ENCODE measurements around the gene WNT8A. TPM values are rescaled to one million over a fixed set of nuclear protein-coding genes. Genes with fewer than 3 reads are reported as not detected.
"Not testable (repeated sequence)": the region's sequence is repeated elsewhere in the genome, so short reads cannot be mapped to it uniquely, and the experiment has no call there.

Gene WNT8A
- total RNA-seq, 1 experiment from 2014 or later: not detected

- H3K36me3 ChIP-seq (ENCODE audit: control insufficient read depth, insufficient read depth, low read length); H3K4me3 ChIP-seq (ENCODE audit: low read depth in 2 of 2, low read length in 2 of 2); H3K9me3 ChIP-seq (ENCODE audit: control insufficient read depth, insufficient read depth, low read depth, low read length); BruUV-seq (replicated peaks); H3K4me1 ChIP-seq (ENCODE audit: control insufficient read depth, insufficient read depth, low read length); DNase-seq (ENCODE audit: low read depth, low spot score); H3K27ac ChIP-seq (ENCODE audit: low read length); ATAC-seq; intact Hi-C loops (cut with micrococcal nuclease; ENCODE audit: unreplicated experiment); H3K27me3 ChIP-seq (ENCODE audit: control insufficient read depth, insufficient read depth, low read length); in situ Hi-C loops (cut with HindIII; ENCODE audit: low pct_unique_long_range_greater_than_20kb, low sequenced_read_pairs): not testable (repeated sequence)
- ChIA-PET POLR2A (interaction anchor here (0.9 kb wide), 1 partner anchor 10 kb away, joined by 6 read pairs; no protein-coding TSS in a partner anchor), CTCF (interaction anchor here (0.6 kb wide), 1 partner anchor 80 kb away, joined by 5 read pairs; no protein-coding TSS in a partner anchor)
Measured at GRCh38 chr5:138052718-138053117, 31.1 kb upstream of the WNT8A start.

GRCh38 chr5:138053554-138053953, 30.3 kb upstream of the WNT8A start:
- Histone ChIP-seq H3K36me3 (ENCODE audit: control insufficient read depth, insufficient read depth, low read length) (no peaks in the 10 kb centered on the region), H3K4me3 (ENCODE audit: low read depth in 2 of 2, low read length in 2 of 2) (no peak overlapping the region), H3K9me3 (ENCODE audit: control insufficient read depth, insufficient read depth, low read depth, low read length) (no peaks in the 10 kb centered on the region), H3K27me3 (ENCODE audit: control insufficient read depth, insufficient read depth, low read length) (no peaks in the 10 kb centered on the region), H3K27ac (ENCODE audit: low read length) (no peak overlapping the region), H3K4me1 (ENCODE audit: control insufficient read depth, insufficient read depth, low read length) (no peaks in the 10 kb centered on the region)
- TF ChIP-seq POLR2AphosphoS5 (IDR thresholded peaks at IDR 0.05; ENCODE audit: low read depth, low read length) (no peak), CTCF (IDR thresholded peaks at IDR 0.05) (no peak), SIN3A (IDR thresholded peaks at IDR 0.05; ENCODE audit: borderline replicate concordance, insufficient read depth, low read depth, low read length) (no peak)
- TF ChIP-seq, protein P1, sequence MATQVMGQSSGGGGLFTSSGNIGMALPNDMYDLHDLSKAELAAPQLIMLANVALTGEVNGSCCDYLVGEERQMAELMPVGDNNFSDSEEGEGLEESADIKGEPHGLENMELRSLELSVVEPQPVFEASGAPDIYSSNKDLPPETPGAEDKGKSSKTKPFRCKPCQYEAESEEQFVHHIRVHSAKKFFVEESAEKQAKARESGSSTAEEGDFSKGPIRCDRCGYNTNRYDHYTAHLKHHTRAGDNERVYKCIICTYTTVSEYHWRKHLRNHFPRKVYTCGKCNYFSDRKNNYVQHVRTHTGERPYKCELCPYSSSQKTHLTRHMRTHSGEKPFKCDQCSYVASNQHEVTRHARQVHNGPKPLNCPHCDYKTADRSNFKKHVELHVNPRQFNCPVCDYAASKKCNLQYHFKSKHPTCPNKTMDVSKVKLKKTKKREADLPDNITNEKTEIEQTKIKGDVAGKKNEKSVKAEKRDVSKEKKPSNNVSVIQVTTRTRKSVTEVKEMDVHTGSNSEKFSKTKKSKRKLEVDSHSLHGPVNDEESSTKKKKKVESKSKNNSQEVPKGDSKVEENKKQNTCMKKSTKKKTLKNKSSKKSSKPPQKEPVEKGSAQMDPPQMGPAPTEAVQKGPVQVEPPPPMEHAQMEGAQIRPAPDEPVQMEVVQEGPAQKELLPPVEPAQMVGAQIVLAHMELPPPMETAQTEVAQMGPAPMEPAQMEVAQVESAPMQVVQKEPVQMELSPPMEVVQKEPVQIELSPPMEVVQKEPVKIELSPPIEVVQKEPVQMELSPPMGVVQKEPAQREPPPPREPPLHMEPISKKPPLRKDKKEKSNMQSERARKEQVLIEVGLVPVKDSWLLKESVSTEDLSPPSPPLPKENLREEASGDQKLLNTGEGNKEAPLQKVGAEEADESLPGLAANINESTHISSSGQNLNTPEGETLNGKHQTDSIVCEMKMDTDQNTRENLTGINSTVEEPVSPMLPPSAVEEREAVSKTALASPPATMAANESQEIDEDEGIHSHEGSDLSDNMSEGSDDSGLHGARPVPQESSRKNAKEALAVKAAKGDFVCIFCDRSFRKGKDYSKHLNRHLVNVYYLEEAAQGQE (IDR thresholded peaks at IDR 0.05; ENCODE audit: insufficient read depth in 1 of 2, low read depth in 2 of 2, low read length in 1 of 2): no peak
- intact Hi-C loops (cut with micrococcal nuclease; ENCODE audit: unreplicated experiment): no loop called here
- BruUV-seq (replicated peaks): no TSS peak
- in situ Hi-C loops (cut with HindIII; ENCODE audit: low pct_unique_long_range_greater_than_20kb, low sequenced_read_pairs): no loop called here
- DNase-seq (ENCODE audit: low read depth, low spot score): no peak
- POLR2A ChIA-PET: interaction anchor here (0.9 kb wide), 1 partner anchor 9 kb away, joined by 6 read pairs; no protein-coding TSS in a partner anchor
- CTCF ChIA-PET: interaction anchor here (1.0 kb wide), 1 partner anchor 17 kb away, joined by 3 read pairs; no protein-coding TSS in a partner anchor
- ATAC-seq: no peak

DNA sequence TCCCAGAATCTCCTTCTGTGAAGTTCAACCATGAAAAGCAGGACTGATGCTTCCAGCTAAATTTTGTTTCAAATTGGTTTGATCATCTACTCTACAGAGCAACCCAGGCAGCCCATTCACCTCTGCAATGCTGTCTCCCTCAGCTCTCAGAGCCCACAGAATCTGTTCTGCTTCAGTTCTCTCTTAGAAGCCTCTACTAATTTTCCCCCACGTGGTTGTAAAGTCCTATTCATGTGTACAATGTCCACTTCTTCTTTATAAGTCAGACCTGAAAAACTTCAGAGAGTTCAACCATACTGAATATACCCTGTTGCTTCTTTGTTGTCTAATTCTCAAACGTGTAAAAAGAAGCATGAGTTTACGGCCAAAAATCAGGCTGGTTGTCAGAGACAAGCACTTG, 29.6 kb upstream of the WNT8A start:
- no TSS peak for BruUV-seq (replicated peaks)
- Histone ChIP-seq H3K36me3 (ENCODE audit: control insufficient read depth, insufficient read depth, low read length) (no peaks in the 10 kb centered on the region), H3K4me3 (ENCODE audit: low read depth in 2 of 2, low read length in 2 of 2) (no peak overlapping the region), H3K4me1 (ENCODE audit: control insufficient read depth, insufficient read depth, low read length) (no peaks in the 10 kb centered on the region), H3K27me3 (ENCODE audit: control insufficient read depth, insufficient read depth, low read length) (no peaks in the 10 kb centered on the region), H3K9me3 (ENCODE audit: control insufficient read depth, insufficient read depth, low read depth, low read length) (no peaks in the 10 kb centered on the region), H3K27ac (ENCODE audit: low read length) (no peak overlapping the region)
- no peak for TF ChIP-seq TCF7L2 (IDR thresholded peaks at IDR 0.05; ENCODE audit: low read depth, low read length)
- no peak for TF ChIP-seq POLR2AphosphoS5 (IDR thresholded peaks at IDR 0.05; ENCODE audit: low read depth, low read length)
- no peak for TF ChIP-seq SIN3A (IDR thresholded peaks at IDR 0.05; ENCODE audit: borderline replicate concordance, insufficient read depth, low read depth, low read length)
- TF ChIP-seq CTCF (IDR thresholded peaks at IDR 0.05): no peak
- intact Hi-C loops (cut with micrococcal nuclease; ENCODE audit: unreplicated experiment): no loop called here
- no peak for DNase-seq (ENCODE audit: low read depth, low spot score)
- ChIA-PET CTCF (interaction anchor here (1.0 kb wide), 1 partner anchor 18 kb away, joined by 3 read pairs; no protein-coding TSS in a partner anchor), POLR2A (no interaction called here)
- ATAC-seq: no peak
- in situ Hi-C loops (cut with HindIII; ENCODE audit: low pct_unique_long_range_greater_than_20kb, low sequenced_read_pairs): no loop called here
